NOMO-1 (cell line): Measurements from ENCODE around the gene BOD1.
A peak's percentile ranks its signal among the peaks of the same experiment; 100 is the strongest.

Experiments used
- DNase-seq, 2 experiments: peaks; one replicate each; lab custom pipeline; 2025; ENCODE audit not compliant: unreplicated experiment in 2 of 2; lab: John Stamatoyannopoulos, UW

Gene BOD1

GRCh38 chr5:173616577-173617118 lies at the start of gene BOD1:
Gene BOD1 (minus strand): TSS chr5:173616650. CDS start chr5:173616436, 214 bp downstream.
- DNase-seq: peak; percentile 97 to 98

DNA sequence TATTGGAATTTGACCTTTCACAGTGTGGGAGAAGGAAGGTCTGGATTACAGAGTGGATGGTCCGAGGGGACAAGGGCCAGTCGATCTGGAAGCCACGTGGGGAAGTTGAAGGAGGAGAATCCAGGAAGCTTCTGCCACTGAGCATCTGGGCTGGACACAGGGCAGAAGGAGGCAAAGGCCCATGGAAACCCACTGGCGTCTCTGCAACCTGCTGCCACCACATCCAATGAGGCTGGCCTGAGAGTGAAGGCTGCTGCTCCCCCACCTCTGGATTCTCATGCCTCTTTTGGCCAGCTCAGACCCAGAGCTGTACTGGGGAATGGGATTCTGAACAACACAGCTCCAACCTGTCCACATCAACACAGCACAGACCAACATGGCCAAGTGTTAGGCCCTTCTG lies 48.9 kb upstream of the BOD1 start:
- DNase-seq: no peak

DNA sequence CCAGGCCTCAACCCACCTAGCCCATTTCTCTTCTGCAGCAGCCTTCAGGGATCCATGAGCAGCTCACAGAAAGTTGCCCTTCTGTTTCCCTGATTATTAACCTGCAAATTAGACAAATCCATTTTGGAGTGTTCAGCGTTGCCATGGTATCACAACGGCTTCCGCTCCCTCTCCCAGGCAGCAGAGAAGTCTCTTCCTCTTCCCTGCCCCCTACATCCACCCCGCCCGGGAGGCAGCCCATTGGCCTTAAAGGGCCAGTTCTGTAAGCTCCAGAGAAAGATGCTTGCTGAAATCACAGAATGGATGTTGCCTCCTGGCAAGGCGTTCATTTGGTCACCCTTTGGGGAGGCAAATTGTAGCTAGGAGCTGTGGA lies 47.7 kb upstream of the BOD1 start:
- peak; percentile 69 to 70 for DNase-seq

- no peak for DNase-seq
Observed at GRCh38 chr5:173663352-173664153, 47.1 kb upstream of the BOD1 start.

- DNase-seq: no peak
Observed at GRCh38 chr5:173662581-173663351, 46.3 kb upstream of the BOD1 start.

- no peak for DNase-seq
Observed at GRCh38 chr5:173660481-173661280, 44.2 kb upstream of the BOD1 start.

GRCh38 chr5:173659423-173659822 lies 43.0 kb upstream of the BOD1 start:
- peak in 1 of 2 experiments; percentile 2 for DNase-seq

DNA sequence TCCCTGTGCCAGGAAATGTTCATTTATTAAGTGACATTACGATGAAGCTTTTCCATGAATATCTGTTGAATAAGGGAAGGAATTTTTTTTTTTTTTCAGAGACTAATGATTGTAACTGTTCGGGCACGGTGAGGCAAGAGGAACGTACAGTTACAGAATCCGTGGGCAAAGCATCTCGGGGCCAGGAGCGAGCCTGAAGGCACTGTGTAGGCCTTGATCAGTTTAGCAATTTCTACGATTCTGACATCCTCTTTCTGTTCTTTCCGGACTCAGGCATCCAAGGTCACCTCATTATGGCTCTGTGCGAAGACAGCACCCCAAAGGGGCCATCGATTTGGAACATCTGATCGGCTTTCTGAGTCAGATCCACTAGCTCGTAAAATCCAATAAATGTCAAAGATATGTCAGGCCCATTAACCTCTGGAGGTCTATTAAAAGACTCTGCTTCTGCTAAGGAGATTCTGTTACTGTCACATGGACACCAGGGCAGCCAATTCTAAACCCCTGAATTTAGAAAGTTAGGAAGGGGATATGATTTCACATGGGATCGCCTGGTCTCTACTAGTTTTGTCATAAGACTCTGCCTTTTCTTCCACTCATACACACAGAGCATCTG lies 41.4 kb upstream of the BOD1 start:
- DNase-seq: no peak

DNA sequence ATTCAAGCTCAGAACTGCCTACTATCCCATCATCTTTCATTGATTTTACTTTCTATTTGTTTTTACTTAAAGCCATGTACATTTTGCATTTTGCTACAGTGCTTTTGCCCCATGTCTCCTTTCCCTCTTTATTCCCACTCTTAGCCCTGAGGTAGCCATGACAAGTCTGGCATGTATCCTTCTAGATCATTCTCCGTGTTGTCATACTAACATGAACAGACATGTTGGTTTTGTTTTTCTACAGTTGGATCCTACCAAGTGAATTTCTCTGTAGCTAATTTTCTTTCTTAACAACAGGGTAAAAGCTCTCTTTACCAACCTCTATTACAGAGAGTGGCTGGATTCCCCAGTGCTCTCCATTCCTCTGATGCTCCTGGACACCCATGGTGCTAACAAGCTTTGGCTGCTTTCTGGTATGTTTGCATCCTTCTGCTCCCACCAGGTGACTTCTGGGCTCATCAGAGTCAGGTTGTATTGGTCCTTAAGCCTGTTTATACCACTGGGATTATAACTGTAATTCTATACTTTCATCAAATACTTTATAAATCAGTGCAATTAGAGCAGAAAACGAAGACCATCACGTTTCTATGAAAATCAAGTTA lies 38.8 kb upstream of the BOD1 start:
- DNase-seq: no peak

DNA sequence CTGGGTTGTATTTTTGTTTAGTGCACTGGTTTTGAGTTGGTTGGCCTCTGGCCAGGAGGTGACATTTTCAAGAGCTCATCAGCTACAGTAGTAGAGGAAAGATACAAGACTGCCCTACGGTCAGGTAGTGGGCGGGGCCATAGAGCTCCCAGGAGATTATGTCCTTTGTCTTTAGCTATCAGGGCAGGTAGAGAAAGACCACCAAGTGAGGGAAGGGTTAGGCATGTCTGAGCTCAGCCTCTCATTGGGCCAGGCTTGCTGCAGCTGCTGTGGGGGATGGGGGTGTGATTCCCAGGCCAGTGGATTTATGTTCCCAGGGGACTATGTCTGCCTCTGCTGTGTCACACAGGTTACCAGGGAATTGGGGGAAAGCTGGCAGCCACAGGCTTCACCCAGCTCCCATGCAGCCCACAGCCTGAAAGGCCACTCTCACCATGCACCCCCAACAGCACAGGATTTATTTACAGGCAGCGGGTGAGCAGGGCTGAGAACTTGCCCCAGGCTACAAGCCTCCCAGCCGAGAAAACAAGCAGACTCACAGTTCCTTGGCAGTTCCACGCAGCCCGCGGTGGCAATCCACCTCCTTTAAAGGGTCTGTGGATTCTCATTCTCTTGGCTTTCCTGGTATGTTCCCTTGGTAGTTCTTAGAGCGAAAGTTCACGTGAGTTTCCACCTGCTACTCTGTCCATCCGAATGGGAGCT lies 37.5 kb upstream of the BOD1 start:
- no peak for DNase-seq

- no peak for DNase-seq
Observed at GRCh38 chr5:173648308-173648866, 31.9 kb upstream of the BOD1 start.

GRCh38 chr5:173646692-173647091 lies 30.2 kb upstream of the BOD1 start:
- no peak for DNase-seq

DNA sequence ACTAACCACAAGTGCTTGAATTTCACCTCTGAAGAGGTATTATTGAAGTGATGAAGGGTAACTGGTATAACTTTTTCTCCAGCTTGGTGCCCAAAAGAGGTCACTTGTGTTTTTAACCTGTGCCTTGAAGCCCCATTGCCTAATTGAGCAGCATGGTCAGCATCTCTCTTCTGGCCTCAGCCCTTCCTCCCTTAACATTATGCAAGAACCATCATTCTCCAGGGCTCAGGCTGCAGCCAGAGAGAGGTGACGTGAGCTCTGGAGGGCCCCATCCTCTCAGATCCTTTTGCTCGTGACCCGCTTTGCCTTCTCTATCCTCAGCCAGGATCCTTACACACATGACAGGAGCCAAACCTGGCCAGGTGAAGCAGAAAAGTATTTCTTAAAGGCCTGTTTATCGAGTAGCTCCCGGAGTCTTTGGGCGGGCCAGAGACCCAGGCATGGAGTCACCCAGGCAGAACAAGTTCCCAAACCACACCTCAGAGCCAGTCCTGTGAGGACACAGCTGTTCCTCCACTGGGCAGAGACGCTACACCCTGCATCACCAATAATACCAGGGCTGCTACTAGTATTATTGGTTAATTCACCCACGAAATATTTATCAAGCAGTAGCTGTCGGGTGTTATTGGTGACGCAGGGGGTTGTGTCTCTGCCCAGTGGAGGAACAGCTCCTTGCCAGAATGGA lies 29.6 kb upstream of the BOD1 start:
- no peak for DNase-seq

GRCh38 chr5:173645437-173645807 lies 29.0 kb upstream of the BOD1 start:
- DNase-seq: no peak

- peak in 1 of 2 experiments; percentile 8 for DNase-seq
Observed at GRCh38 chr5:173644673-173645436, 28.4 kb upstream of the BOD1 start.

- no peak for DNase-seq
Observed at GRCh38 chr5:173643964-173644363, 27.5 kb upstream of the BOD1 start.

GRCh38 chr5:173642895-173643481 lies 26.5 kb upstream of the BOD1 start:
- DNase-seq: no peak
